WI38 (cell line): Measurements from ENCODE around the gene ITPR3.

Source experiments
- H3K4me3 ChIP-seq: 2 replicates; pipeline ENCODE4 v1.5.1; 2011; ENCODE audit warnings: low read depth, mild to moderate bottlenecking, control low read depth, low read length
- TF ChIP-seq, protein P1 (sequence below): IDR thresholded peaks from 2 replicates; pipeline ENCODE4 v1.5.1; 2012; ENCODE audit warnings: low read depth, mild to moderate bottlenecking, control low read depth, low read length

The ITPR3 gene

DNA sequence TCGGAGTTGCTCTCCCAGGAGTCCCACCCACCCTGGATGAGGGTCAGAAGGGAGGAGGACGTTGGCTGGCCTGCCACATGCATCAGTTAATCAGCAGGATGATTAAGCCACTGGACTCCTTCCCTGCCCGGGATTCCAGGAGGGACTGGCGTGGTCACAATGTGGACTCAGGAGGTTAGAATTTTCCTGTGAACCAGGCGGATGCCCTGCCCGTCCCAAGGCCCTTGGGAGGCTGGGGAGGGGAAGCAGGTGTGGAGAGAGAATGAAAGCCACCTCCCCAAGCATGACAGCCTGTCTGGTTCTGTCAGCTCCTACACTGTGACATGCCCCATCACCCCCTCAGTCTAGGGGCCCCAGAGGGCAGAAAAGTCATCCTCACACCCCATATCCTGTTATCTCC lies 11.6 kb upstream of the ITPR3 start:
- TF ChIP-seq, protein P1, sequence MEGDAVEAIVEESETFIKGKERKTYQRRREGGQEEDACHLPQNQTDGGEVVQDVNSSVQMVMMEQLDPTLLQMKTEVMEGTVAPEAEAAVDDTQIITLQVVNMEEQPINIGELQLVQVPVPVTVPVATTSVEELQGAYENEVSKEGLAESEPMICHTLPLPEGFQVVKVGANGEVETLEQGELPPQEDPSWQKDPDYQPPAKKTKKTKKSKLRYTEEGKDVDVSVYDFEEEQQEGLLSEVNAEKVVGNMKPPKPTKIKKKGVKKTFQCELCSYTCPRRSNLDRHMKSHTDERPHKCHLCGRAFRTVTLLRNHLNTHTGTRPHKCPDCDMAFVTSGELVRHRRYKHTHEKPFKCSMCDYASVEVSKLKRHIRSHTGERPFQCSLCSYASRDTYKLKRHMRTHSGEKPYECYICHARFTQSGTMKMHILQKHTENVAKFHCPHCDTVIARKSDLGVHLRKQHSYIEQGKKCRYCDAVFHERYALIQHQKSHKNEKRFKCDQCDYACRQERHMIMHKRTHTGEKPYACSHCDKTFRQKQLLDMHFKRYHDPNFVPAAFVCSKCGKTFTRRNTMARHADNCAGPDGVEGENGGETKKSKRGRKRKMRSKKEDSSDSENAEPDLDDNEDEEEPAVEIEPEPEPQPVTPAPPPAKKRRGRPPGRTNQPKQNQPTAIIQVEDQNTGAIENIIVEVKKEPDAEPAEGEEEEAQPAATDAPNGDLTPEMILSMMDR = no peak
- no peak overlapping the region for H3K4me3 ChIP-seq

DNA sequence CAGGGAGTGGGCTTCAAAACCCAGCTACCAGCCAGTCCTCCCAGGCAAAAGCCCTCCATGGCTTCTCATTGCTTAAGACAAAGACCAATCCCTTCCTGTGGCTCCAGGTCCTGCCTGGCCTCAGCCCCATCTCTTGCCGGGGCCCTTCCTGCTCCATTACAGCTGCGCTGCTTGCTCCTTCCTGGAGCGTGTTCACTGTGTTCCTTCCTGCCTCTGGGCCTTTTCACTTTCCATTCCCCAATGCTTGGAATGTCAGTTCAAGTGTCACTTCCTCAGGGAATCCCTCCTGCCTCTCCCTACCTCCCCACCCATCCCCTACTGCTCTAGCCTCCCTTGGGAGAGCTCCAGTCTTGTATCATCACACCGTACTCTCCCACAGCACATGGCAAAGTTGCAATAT lies 11.1 kb upstream of the ITPR3 start:
- TF ChIP-seq, protein P1 = no peak
- no peak overlapping the region for H3K4me3 ChIP-seq

GRCh38 chr6:33610779-33611732 lies 10.1 kb upstream of the ITPR3 start:
- no peak overlapping the region for H3K4me3 ChIP-seq

GRCh38 chr6:33613146-33613794 lies 7.9 kb upstream of the ITPR3 start:
- TF ChIP-seq, protein P1 = no peak
- no peak overlapping the region for H3K4me3 ChIP-seq

More at GRCh38 chr6:33610779-33611732, 10.1 kb upstream of the ITPR3 start:
- TF ChIP-seq, protein P1 = no peak

GRCh38 chr6:33613795-33614168 lies 7.3 kb upstream of the ITPR3 start:
- TF ChIP-seq, protein P1 = no peak
- no peak overlapping the region for H3K4me3 ChIP-seq

DNA sequence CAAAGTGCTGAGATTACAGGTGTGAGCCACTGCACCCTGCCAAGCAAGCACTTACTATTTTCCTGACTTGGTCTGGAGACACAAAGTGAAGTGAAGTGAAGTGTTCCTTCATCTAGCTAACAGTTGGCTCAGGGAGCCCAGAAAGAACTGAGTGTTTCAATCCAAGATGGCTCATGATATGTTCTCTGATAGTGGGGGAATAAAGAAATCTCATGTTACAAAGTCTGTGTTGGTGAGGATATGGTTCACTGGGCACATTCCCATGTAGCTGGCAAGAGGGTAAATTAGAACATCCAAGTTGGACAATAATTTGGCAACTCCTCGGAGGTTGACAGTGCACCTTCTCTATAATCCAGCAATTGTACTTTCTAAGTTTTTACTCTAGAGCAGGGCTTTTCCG lies 5.0 kb upstream of the ITPR3 start:
- no peak overlapping the region for H3K4me3 ChIP-seq
- TF ChIP-seq, protein P1 = no peak

DNA sequence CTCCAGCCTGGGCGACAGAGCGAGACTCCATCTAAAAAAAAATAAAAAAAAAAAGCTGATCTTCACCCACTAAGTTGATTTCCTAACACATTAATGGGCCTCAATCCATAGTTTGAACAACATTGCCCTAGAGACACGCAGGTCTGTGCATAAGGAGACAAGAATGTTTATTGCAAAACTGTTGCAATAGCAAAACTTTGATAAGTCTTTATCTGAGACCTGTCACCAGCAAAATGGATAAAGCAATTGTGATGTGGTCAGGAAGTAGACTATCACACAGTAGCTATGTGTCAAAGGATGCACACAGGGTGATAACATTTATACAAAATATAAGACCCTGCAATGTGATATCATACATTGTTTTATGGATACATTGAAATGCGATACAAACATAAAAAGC lies 4.2 kb upstream of the ITPR3 start:
- no peak overlapping the region for H3K4me3 ChIP-seq
- TF ChIP-seq, protein P1 = no peak
